Measurements from ENCODE around the gene ARID1A.

DNA sequence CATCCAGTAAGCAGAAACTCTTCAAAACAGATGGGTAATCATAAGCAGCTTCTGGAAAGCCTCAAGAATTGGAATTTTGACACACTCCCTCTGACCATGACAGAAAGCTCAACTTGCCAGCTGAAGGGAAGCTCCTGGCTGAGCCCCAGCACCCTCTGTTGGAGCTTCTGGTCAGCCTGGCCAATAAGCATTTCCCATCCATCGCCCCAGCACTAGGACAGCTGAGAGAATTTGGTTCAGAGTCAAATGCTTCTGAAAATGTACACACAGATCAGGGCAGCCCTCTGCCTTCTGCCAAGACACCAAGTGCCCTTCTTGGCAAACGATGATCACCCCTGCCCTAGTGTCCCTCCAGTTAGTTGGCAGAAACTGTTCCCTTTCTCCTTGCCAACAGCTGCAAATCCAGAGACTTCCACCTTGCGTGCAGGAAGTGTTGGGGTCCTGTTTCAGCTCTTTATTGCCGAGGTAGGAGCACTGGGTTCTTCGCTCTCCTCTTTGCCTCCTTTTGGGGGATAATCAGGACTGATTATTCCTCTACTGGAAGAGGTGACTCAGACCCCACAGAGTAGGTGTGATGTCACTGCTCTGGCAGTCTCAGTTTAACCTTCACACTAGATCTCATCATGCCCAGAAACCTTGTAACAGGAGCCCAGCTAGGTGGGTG, 103.8 kb downstream of the ARID1A start:
- TF ChIP-seq, protein P1, sequence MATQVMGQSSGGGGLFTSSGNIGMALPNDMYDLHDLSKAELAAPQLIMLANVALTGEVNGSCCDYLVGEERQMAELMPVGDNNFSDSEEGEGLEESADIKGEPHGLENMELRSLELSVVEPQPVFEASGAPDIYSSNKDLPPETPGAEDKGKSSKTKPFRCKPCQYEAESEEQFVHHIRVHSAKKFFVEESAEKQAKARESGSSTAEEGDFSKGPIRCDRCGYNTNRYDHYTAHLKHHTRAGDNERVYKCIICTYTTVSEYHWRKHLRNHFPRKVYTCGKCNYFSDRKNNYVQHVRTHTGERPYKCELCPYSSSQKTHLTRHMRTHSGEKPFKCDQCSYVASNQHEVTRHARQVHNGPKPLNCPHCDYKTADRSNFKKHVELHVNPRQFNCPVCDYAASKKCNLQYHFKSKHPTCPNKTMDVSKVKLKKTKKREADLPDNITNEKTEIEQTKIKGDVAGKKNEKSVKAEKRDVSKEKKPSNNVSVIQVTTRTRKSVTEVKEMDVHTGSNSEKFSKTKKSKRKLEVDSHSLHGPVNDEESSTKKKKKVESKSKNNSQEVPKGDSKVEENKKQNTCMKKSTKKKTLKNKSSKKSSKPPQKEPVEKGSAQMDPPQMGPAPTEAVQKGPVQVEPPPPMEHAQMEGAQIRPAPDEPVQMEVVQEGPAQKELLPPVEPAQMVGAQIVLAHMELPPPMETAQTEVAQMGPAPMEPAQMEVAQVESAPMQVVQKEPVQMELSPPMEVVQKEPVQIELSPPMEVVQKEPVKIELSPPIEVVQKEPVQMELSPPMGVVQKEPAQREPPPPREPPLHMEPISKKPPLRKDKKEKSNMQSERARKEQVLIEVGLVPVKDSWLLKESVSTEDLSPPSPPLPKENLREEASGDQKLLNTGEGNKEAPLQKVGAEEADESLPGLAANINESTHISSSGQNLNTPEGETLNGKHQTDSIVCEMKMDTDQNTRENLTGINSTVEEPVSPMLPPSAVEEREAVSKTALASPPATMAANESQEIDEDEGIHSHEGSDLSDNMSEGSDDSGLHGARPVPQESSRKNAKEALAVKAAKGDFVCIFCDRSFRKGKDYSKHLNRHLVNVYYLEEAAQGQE (IDR thresholded peaks at IDR 0.05; ENCODE audit: insufficient read depth in 1 of 2, low read depth in 2 of 2, low read length in 2 of 2) = no peak
- no peak for TF ChIP-seq SIN3A (IDR thresholded peaks at IDR 0.05; ENCODE audit: borderline replicate concordance, insufficient read depth, low read length)
- no peak for TF ChIP-seq TAF1 (IDR thresholded peaks at IDR 0.05; ENCODE audit: borderline replicate concordance, insufficient read depth, low read length)
- no peak for TF ChIP-seq POLR2AphosphoS5 (IDR thresholded peaks at IDR 0.05; ENCODE audit: low read depth, low read length)
- TF ChIP-seq FOXP2 (optimal IDR thresholded peaks at IDR 0.05; ENCODE audit: borderline replicate concordance, extremely low read depth, extremely low read length, insufficient read depth) = no peak

Measured in PFSK-1 (cell line).